HepG2 (cell line): ENCODE data around the gene PATE1. TPM values are rescaled to one million over a fixed set of nuclear protein-coding genes. Genes with fewer than 3 reads are reported as not detected.

ENCODE experiments used
- polyA plus RNA-seq, 8 experiments: library from polyadenylated mRNA; depleted of rRNA in 3 of 8; stranded (reverse) in 7 of 8; unstranded in 1 of 8; fragments of >200 nt; fragmentation: Illumina TruSeq in 4 of 8; extraction: Trizol in 4 of 8; gene quantifications; 2 replicates each; pipeline versions ENCODE4 v1.2.1 to v1.2.3, GENCODE V29; 2011 to 2016; ENCODE audit warnings: low read depth in 4 of 8, missing spikeins in 1 of 8, mixed read lengths in 1 of 8; ENCODE audit not compliant: insufficient read depth in 1 of 8
- total RNA-seq, 5 experiments: library from RNA; depleted of rRNA; stranded (reverse); fragments of >200 nt; fragmentation: Illumina TruSeq; extraction: Trizol; gene quantifications; 2 replicates each; pipeline ENCODE4 v1.2.3, GENCODE V29; 2016; ENCODE audit warnings: low read depth in 1 of 5

Gene PATE1
- total and polyA plus RNA-seq, 2 of the 13 experiments (the other 11 are each of a cell fraction or from before 2014, with no cell fraction given), result not detected

Other genes with a start within 250 kb of the PATE1 start
- 126 and 138 TPM in 2 replicates for gene EI24, start 176.8 kb upstream of the PATE1 start, total RNA-seq (2016; rRNA removed; fragmentation: Illumina TruSeq; extraction: Trizol)
- 70.0 and 84.7 TPM in 2 replicates for gene EI24, start 176.8 kb upstream of the PATE1 start, polyA plus RNA-seq (2011; rRNA removed)
- gene STT3A, start 153.4 kb upstream of the PATE1 start, total RNA-seq (2016; rRNA removed; fragmentation: Illumina TruSeq; extraction: Trizol), result 141 and 229 TPM in 2 replicates
- gene STT3A, start 153.4 kb upstream of the PATE1 start, polyA plus RNA-seq (2011; rRNA removed), result 314 and 319 TPM in 2 replicates
- gene CHEK1, start 121.1 kb upstream of the PATE1 start, total RNA-seq (2016; rRNA removed; fragmentation: Illumina TruSeq; extraction: Trizol), result 83.2 and 152 TPM in 2 replicates
- gene CHEK1, start 121.1 kb upstream of the PATE1 start, polyA plus RNA-seq (2011; rRNA removed), result 11.0 and 17.8 TPM in 2 replicates
- not detected in 2 replicates for gene ACRV1, start 65.4 kb upstream of the PATE1 start, total RNA-seq (2016; rRNA removed; fragmentation: Illumina TruSeq; extraction: Trizol)
- 0.09 TPM in 1 of 2 replicates, not detected in the other for gene ACRV1, start 65.4 kb upstream of the PATE1 start, polyA plus RNA-seq (2011; rRNA removed)
- not detected in 2 replicates for gene PATE2, start 32.5 kb downstream of the PATE1 start, total RNA-seq (2016; rRNA removed; fragmentation: Illumina TruSeq; extraction: Trizol)
- gene PATE2, start 32.5 kb downstream of the PATE1 start, polyA plus RNA-seq (2011; rRNA removed), result not detected in 2 replicates
- not detected in 2 replicates for gene PATE3, start 41.8 kb downstream of the PATE1 start, total RNA-seq (2016; rRNA removed; fragmentation: Illumina TruSeq; extraction: Trizol)
- not detected in 2 replicates for gene PATE3, start 41.8 kb downstream of the PATE1 start, polyA plus RNA-seq (2011; rRNA removed)
- gene PATE4, start 87.0 kb downstream of the PATE1 start, total RNA-seq (2016; rRNA removed; fragmentation: Illumina TruSeq; extraction: Trizol), result not detected in 2 replicates
- not detected in 2 replicates for gene PATE4, start 87.0 kb downstream of the PATE1 start, polyA plus RNA-seq (2011; rRNA removed)
- 3.8 and 5.6 TPM in 2 replicates for gene HYLS1, start 141.4 kb downstream of the PATE1 start, total RNA-seq (2016; rRNA removed; fragmentation: Illumina TruSeq; extraction: Trizol)
- gene HYLS1, start 141.4 kb downstream of the PATE1 start, polyA plus RNA-seq (2011; rRNA removed), result 1.1 and 1.3 TPM in 2 replicates
- gene PUS3, start 156.9 kb downstream of the PATE1 start, total RNA-seq (2016; rRNA removed; fragmentation: Illumina TruSeq; extraction: Trizol), result 18.2 and 22.9 TPM in 2 replicates
- gene PUS3, start 156.9 kb downstream of the PATE1 start, polyA plus RNA-seq (2011; rRNA removed), result 4.7 and 6.0 TPM in 2 replicates
- 0.11 and 0.29 TPM in 2 replicates for gene DDX25, start 158.2 kb downstream of the PATE1 start, total RNA-seq (2016; rRNA removed; fragmentation: Illumina TruSeq; extraction: Trizol)
- 0.13 and 0.17 TPM in 2 replicates for gene DDX25, start 158.2 kb downstream of the PATE1 start, polyA plus RNA-seq (2011; rRNA removed)
- gene VSIG10L2, start 199.8 kb downstream of the PATE1 start, total RNA-seq (2016; rRNA removed; fragmentation: Illumina TruSeq; extraction: Trizol), result not detected in 2 replicates
- gene VSIG10L2, start 199.8 kb downstream of the PATE1 start, polyA plus RNA-seq (2011; rRNA removed), result 0.13 and 0.21 TPM in 2 replicates